Measurements from ENCODE around the gene CLEC2L.
"Not testable (repeated sequence)": the region's sequence is repeated elsewhere in the genome, so short reads cannot be mapped to it uniquely, and the experiment has no call there.

The CLEC2L gene

GRCh38 chr7:139523968-139524815, 707 bp downstream of the CLEC2L start:
- no peak for DNase-seq

- no peak for DNase-seq
Observed at GRCh38 chr7:139525239-139525638, 1.8 kb downstream of the CLEC2L start.

GRCh38 chr7:139525750-139526149, 2.3 kb downstream of the CLEC2L start:
- no peak for DNase-seq

GRCh38 chr7:139526578-139527544, 3.4 kb downstream of the CLEC2L start:
- no peak for DNase-seq

GRCh38 chr7:139531094-139531493, 7.6 kb downstream of the CLEC2L start:
- DNase-seq = no peak

- DNase-seq = no peak
Observed at GRCh38 chr7:139532636-139533155, 9.2 kb downstream of the CLEC2L start.

GRCh38 chr7:139534096-139534495, 10.6 kb downstream of the CLEC2L start:
- no peak for DNase-seq

GRCh38 chr7:139534966-139535651, 11.6 kb downstream of the CLEC2L start:
- no peak for DNase-seq

GRCh38 chr7:139536152-139536551, 12.7 kb downstream of the CLEC2L start:
- no peak for DNase-seq

GRCh38 chr7:139538881-139539635, 15.6 kb downstream of the CLEC2L start:
- no peak for DNase-seq

- DNase-seq = no peak
Observed at GRCh38 chr7:139540203-139540602, 16.7 kb downstream of the CLEC2L start.

GRCh38 chr7:139541600-139542307, 18.3 kb downstream of the CLEC2L start:
- no peak for DNase-seq

- no peak for DNase-seq
Observed at GRCh38 chr7:139542308-139543151, 19.0 kb downstream of the CLEC2L start.

- DNase-seq = peak in 1 of 2 experiments; percentile 11
Observed at GRCh38 chr7:139543801-139544603, 20.5 kb downstream of the CLEC2L start.

- DNase-seq = no peak
Observed at GRCh38 chr7:139544645-139545044, 21.2 kb downstream of the CLEC2L start.

GRCh38 chr7:139548302-139549028, 25.0 kb downstream of the CLEC2L start:
- DNase-seq = no peak

GRCh38 chr7:139553991-139554700, 30.7 kb downstream of the CLEC2L start:
- DNase-seq = not testable (repeated sequence)

Measured in NCI-H187 (cell line).